ENCODE results near the gene LMTK2. TPM values are rescaled to one million over a fixed set of nuclear protein-coding genes. Genes with fewer than 3 reads are reported as not detected.

Gene LMTK2
- total RNA-seq, 2 experiments from 2014 or later = 30.3 to 31.7 TPM

DNA sequence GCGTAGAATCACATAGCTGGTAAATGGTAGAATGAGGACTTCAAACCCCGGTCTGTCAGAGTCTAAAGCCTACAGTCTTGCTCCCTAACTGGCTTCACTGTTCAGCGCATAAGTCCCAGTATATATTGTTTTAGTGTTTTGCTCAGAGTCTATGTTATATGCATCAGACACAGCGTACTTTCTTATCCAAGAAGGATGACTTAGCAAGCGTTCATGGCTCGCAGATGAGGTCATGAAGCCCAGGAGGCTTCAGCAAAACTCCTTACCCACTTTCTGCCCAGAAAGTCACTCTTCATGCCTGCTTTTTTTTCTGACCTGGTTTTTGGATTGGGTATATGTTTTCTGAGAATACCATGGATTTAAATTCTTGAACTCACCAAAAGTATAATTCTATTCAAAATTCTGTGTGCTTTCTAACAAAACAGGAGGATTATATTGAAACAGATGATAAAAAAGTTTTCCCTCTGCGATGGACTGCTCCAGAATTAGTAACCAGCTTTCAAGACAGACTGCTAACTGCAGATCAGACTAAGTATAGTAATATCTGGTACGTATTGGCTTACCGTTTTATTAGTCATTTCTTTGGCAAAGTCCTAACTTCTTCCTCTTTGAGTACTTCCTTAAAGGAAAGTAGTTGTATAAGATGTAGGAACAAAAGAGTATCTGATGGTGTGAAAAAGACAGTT lies 79.9 kb downstream of the LMTK2 start:
- Histone ChIP-seq H3K4me1 (ENCODE audit: insufficient read depth, low read length) (no peaks in the 10 kb centered on the region), H3K9me3 (ENCODE audit: control insufficient read depth in 1 of 2, insufficient read depth in 1 of 2, low read length in 2 of 2) (no peaks in the 10 kb centered on the region), H3K27me3 (ENCODE audit: control insufficient read depth in 1 of 2, insufficient read depth in 2 of 2, low read length in 2 of 2) (no peaks in the 10 kb centered on the region), H3K4me3 (ENCODE audit: low read length) (no peak overlapping the region), H3K36me3 (ENCODE audit: insufficient read depth, low read length) (peaks cover 29% of the 10 kb centered on the region), H3K27ac (ENCODE audit: low read depth in 1 of 2, low read length in 2 of 2) (no peak overlapping the region)
- ChIA-PET POLR2A (no interaction called here), CTCF (interaction anchor here (1.6 to 2.0 kb wide), 2 partner anchors 16 to 18 kb away, joined by 3 to 4 read pairs; no protein-coding TSS in a partner anchor)
- Mint-ChIP-seq H3K36me3 (ENCODE audit: low read depth) (peaks cover 70% of the 10 kb centered on the region), H3K4me3 (no peak overlapping the region), H3K27ac (no peak overlapping the region), H3K9me3 (no peaks in the 10 kb centered on the region), H3K27me3 (no peaks in the 10 kb centered on the region), H3K4me1 (ENCODE audit: low read depth) (no peaks in the 10 kb centered on the region)
- no peak for DNase-seq
- no peak for ATAC-seq (ENCODE audit: poor library complexity)
- intact Hi-C loops (cut with DNase I, micrococcal nuclease) = no loop called here
- TF ChIP-seq, protein P1, sequence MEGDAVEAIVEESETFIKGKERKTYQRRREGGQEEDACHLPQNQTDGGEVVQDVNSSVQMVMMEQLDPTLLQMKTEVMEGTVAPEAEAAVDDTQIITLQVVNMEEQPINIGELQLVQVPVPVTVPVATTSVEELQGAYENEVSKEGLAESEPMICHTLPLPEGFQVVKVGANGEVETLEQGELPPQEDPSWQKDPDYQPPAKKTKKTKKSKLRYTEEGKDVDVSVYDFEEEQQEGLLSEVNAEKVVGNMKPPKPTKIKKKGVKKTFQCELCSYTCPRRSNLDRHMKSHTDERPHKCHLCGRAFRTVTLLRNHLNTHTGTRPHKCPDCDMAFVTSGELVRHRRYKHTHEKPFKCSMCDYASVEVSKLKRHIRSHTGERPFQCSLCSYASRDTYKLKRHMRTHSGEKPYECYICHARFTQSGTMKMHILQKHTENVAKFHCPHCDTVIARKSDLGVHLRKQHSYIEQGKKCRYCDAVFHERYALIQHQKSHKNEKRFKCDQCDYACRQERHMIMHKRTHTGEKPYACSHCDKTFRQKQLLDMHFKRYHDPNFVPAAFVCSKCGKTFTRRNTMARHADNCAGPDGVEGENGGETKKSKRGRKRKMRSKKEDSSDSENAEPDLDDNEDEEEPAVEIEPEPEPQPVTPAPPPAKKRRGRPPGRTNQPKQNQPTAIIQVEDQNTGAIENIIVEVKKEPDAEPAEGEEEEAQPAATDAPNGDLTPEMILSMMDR (IDR thresholded peaks at IDR 0.05) = no peak

DNA sequence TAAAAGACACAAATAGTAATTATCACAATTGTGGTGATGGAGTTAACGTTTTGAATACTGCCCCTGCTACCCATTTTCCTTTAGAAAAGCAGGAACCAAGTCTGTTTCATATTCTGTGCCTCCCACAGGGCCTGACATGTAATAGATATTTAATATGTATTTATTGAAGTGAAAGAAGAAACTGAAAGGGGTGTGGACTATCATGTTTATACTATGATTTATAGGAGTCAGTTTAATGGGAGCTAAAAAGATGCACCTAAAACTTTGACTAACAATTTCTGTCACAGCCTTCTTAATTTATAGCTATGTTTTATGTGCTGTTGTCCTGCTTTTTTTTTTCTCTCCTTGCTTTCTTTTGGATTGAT lies 80.5 kb downstream of the LMTK2 start:
- Histone ChIP-seq H3K4me1 (ENCODE audit: insufficient read depth, low read length) (no peaks in the 10 kb centered on the region), H3K36me3 (ENCODE audit: insufficient read depth, low read length) (peaks cover 33% of the 10 kb centered on the region), H3K27me3 (ENCODE audit: control insufficient read depth in 1 of 2, insufficient read depth in 2 of 2, low read length in 2 of 2) (no peaks in the 10 kb centered on the region), H3K4me3 (ENCODE audit: low read length) (no peak overlapping the region), H3K9me3 (ENCODE audit: control insufficient read depth in 1 of 2, insufficient read depth in 1 of 2, low read length in 2 of 2) (no peaks in the 10 kb centered on the region), H3K27ac (ENCODE audit: low read depth in 1 of 2, low read length in 2 of 2) (no peak overlapping the region)
- no peak for ATAC-seq (ENCODE audit: poor library complexity)
- ChIA-PET POLR2A (no interaction called here), CTCF (interaction anchor here (1.6 kb wide), 1 partner anchor 18 kb away, joined by 3 read pairs; no protein-coding TSS in a partner anchor)
- Mint-ChIP-seq H3K27me3 (no peaks in the 10 kb centered on the region), H3K4me3 (no peak overlapping the region), H3K4me1 (ENCODE audit: low read depth) (no peaks in the 10 kb centered on the region), H3K9me3 (no peaks in the 10 kb centered on the region), H3K36me3 (ENCODE audit: low read depth) (peaks cover 75% of the 10 kb centered on the region), H3K27ac (no peak overlapping the region)
- TF ChIP-seq, protein P1 (IDR thresholded peaks at IDR 0.05) = no peak
- no peak for DNase-seq
- intact Hi-C loops (cut with DNase I, micrococcal nuclease) = no loop called here

DNA sequence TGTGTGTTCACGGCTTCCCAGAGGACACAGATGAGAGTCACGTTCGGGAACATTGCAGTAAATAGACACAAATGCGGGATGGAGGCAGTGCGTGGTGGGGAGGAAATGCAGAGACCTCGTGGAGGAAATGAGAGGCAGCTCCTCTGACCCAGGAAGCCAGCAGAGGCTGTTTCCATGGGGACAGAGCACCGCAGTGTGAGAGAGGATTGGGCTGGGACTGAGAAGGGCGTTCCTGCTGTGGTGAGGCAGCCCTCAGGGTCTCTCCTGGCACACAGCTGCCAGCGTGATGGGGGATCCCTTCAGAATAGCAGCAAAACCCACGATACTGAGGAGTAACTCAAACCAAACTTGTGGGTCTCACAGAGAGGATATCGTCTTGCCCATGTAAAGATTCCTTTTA lies 82.9 kb downstream of the LMTK2 start:
- DNase-seq (no peak), ATAC-seq (ENCODE audit: poor library complexity) (no peak)
- Mint-ChIP-seq H3K27me3 (no peaks in the 10 kb centered on the region), H3K4me3 (no peak overlapping the region), H3K4me1 (ENCODE audit: low read depth) (no peaks in the 10 kb centered on the region), H3K36me3 (ENCODE audit: low read depth) (peaks cover 87% of the 10 kb centered on the region), H3K9me3 (no peaks in the 10 kb centered on the region), H3K27ac (no peak overlapping the region)
- no peak overlapping the region for H3K4me3 ChIP-seq (ENCODE audit: low read length)
- H3K27me3 ChIP-seq (ENCODE audit: control insufficient read depth in 1 of 2, insufficient read depth in 2 of 2, low read length in 2 of 2) = no peaks in the 10 kb centered on the region
- H3K4me1 ChIP-seq (ENCODE audit: insufficient read depth, low read length) = no peaks in the 10 kb centered on the region
- H3K9me3 ChIP-seq (ENCODE audit: control insufficient read depth in 1 of 2, insufficient read depth in 1 of 2, low read length in 2 of 2) = no peaks in the 10 kb centered on the region
- peaks cover 57% of the 10 kb centered on the region for H3K36me3 ChIP-seq (ENCODE audit: insufficient read depth, low read length)
- CTCF ChIA-PET = interaction anchor here (0.7 kb wide), 1 partner anchor 167 kb away, joined by 3 read pairs; no protein-coding TSS in a partner anchor
- H3K27ac ChIP-seq (ENCODE audit: low read depth in 1 of 2, low read length in 2 of 2) = no peak overlapping the region
- TF ChIP-seq, protein P1 (IDR thresholded peaks at IDR 0.05) = no peak
- POLR2A ChIA-PET = no interaction called here
- intact Hi-C loops (cut with DNase I, micrococcal nuclease) = no loop called here

Measured in CD4-positive, alpha-beta T cell (primary cell).